Ascending aorta (tissue), 2 donors: Measurements from ENCODE around the gene ADGRA1. TPM values are rescaled to one million over a fixed set of nuclear protein-coding genes. Genes with fewer than 3 reads are reported as not detected.

Experiments used
- DNase-seq, 2 donors: peaks; one replicate each; pipeline ENCODE4 v3.0.0-alpha.2; 2019; ENCODE audit warnings: low spot score in 2 of 2
- H3K27ac ChIP-seq, 2 donors: fragments of 200-600 bp; sonication (generic); one replicate each; pipeline ENCODE4 v1.5.1; 2016 to 2017; ENCODE audit warnings: mild to moderate bottlenecking in 1 of 2
- H3K27me3 ChIP-seq: fragments of 200-600 bp; sonication (generic); one replicate; pipeline ENCODE4 v1.5.1; 2017
- H3K36me3 ChIP-seq, 2 donors: fragments of 200-600 bp; sonication (generic); one replicate each; pipeline ENCODE4 v1.5.1; 2016
- H3K4me1 ChIP-seq, 2 donors: fragments of 200-600 bp; sonication (generic); one replicate each; pipeline ENCODE4 v1.5.1; 2016 to 2017; ENCODE audit warnings: mild to moderate bottlenecking in 1 of 2
- H3K4me3 ChIP-seq, 2 donors: fragments of 200-600 bp; sonication (generic); one replicate each; pipeline ENCODE4 v1.5.1; 2016 to 2017; ENCODE audit warnings: mild to moderate bottlenecking in 1 of 2
- H3K9me3 ChIP-seq, 2 donors: fragments of 200-600 bp; sonication (generic); one replicate each; pipeline ENCODE4 v1.5.1; 2016
- CTCF ChIP-seq, 3 experiments: fragments of 200-600 bp in 2 of 3; fragments of 450-650 bp in 1 of 3; sonication (generic) in 2 of 3; IDR thresholded peaks; one replicate each; pipeline ENCODE4 v1.5.1; 2016 to 2019; ENCODE audit warnings: antibody characterized with exemption in 3 of 3, mild to moderate bottlenecking in 1 of 3, moderate library complexity in 1 of 3
- intact Hi-C: fragments of 100-400 bp; cut with DNase I; formaldehyde crosslinking; loops from one replicate; pipeline ENCODE4 v1.15.1; 2023
- total RNA-seq: library from RNA; depleted of rRNA; stranded (reverse); fragments of >200 nt; gene quantifications from one replicate; pipeline ENCODE4 v1.1.0, GENCODE V29; 2016

Gene ADGRA1
- total RNA-seq, 1 donor from 2014 or later = not detected

GRCh38 chr10:133180965-133181639 lies 93.4 kb downstream of the ADGRA1 start:
- no peak for TF ChIP-seq CTCF (IDR thresholded peaks at IDR 0.05)
- intact Hi-C loops = no loop called here
- no peak overlapping the region for H3K27ac ChIP-seq
- no peak overlapping the region for H3K4me3 ChIP-seq
- DNase-seq = no peak
- no peaks in the 10 kb centered on the region for H3K36me3 ChIP-seq
- H3K27me3 ChIP-seq = no peaks in the 10 kb centered on the region
- H3K4me1 ChIP-seq = no peaks in the 10 kb centered on the region
- no peaks in the 10 kb centered on the region for H3K9me3 ChIP-seq

Other genes with a start within 250 kb of the ADGRA1 start
- gene CFAP46, start 145.4 kb upstream of the ADGRA1 start, total RNA-seq = not detected
- 0.21 TPM for gene KNDC1, start 72.3 kb downstream of the ADGRA1 start, total RNA-seq
- not detected for gene UTF1, start 142.3 kb downstream of the ADGRA1 start, total RNA-seq
- gene VENTX, start 149.9 kb downstream of the ADGRA1 start, total RNA-seq = 1.5 TPM
- gene ADAM8, start 188.9 kb downstream of the ADGRA1 start, total RNA-seq = 21.4 TPM
- gene TUBGCP2, start 220.9 kb downstream of the ADGRA1 start, total RNA-seq = 72.4 TPM
- gene ZNF511, start 221.0 kb downstream of the ADGRA1 start, total RNA-seq = 51.8 TPM
- gene CALY, start 249.0 kb downstream of the ADGRA1 start, total RNA-seq = not detected